ENCODE data around the gene HOXB2. TPM values are rescaled to one million over a fixed set of nuclear protein-coding genes. Genes with fewer than 3 reads are reported as not detected.

The HOXB2 gene
- total and polyA plus RNA-seq, 9 of the 15 experiments (the other 6 are each of a cell fraction or from before 2014, with no cell fraction given): 2.1 to 97.7 (median 21.2) TPM

GRCh38 chr17:48500435-48501426, 44.2 kb downstream of the HOXB2 start (continued):
- TF ChIP-seq ARID4B (CRISPR knock-in tag; IDR thresholded peaks at IDR 0.05) (no peak), ZNF431 (CRISPR knock-in tag; IDR thresholded peaks at IDR 0.05) (no peak), LARP7 (IDR thresholded peaks at IDR 0.05) (no peak), CHD4 (IDR thresholded peaks at IDR 0.05; ENCODE audit: insufficient read depth, insufficient replicate concordance, low read depth, low read length, poor library complexity, severe bottlenecking) (no peak), NR1H2 (CRISPR knock-in tag; IDR thresholded peaks at IDR 0.05) (no peak), AFF1 (IDR thresholded peaks at IDR 0.05; ENCODE audit: low read depth in 1 of 2, partially characterized antibody in 2 of 2) (no peak), BHLHE40 (IDR thresholded peaks at IDR 0.05; ENCODE audit: low read length) (no peak), ILF3 (IDR thresholded peaks at IDR 0.05; ENCODE audit: borderline replicate concordance) (no peak), CBFA2T2 (conservative IDR thresholded peaks at IDR 0.05) (no peak), PATZ1 (CRISPR knock-in tag; IDR thresholded peaks at IDR 0.05; ENCODE audit: borderline replicate concordance) (no peak), MYNN (IDR thresholded peaks at IDR 0.05) (no peak), MYNN (CRISPR knock-in tag; IDR thresholded peaks at IDR 0.05) (no peak), JUND (IDR thresholded peaks at IDR 0.05; ENCODE audit: borderline replicate concordance, low read depth, low read length) (peak; percentile 66; the same call in 1 of the 2 replicates), JUND (tag; IDR thresholded peaks at IDR 0.05; ENCODE audit: borderline replicate concordance, low read depth, low read length) (peak; percentile 24; the same call in 1 of the 3 replicates), IRF2 (CRISPR knock-in tag; IDR thresholded peaks at IDR 0.05) (no peak), ZNF384 (IDR thresholded peaks at IDR 0.05; ENCODE audit: low read depth, low read length) (no peak; the same call in 1 of the 2 replicates), RBM22 (IDR thresholded peaks at IDR 0.05; ENCODE audit: low read depth, low read length, poor library complexity, severe bottlenecking) (no peak)
